OCI-LY7 (cell line): ENCODE results near the gene MTMR2. TPM values are rescaled to one million over a fixed set of nuclear protein-coding genes. Genes with fewer than 3 reads are reported as not detected.

ENCODE experiments used
- BruUV-seq: library from RNA; stranded (reverse); fragments of 400-500 nt; replicated peaks from 2 replicates; lab custom pipeline; 2021; lab: Mats Ljungman, UMichigan
- CTCF ChIA-PET: fragments of 300-600 bp; sonication (Branson Sonifier 250); formaldehyde crosslinking; loops from one replicate; lab custom pipeline; 2022; ENCODE audit warnings: antibody characterized with exemption; ENCODE audit not compliant: unreplicated experiment; lab: Charles Lee
- POLR2A ChIA-PET: fragments of 300-600 bp; sonication (Branson Sonifier 250); formaldehyde crosslinking; loops from one replicate; lab custom pipeline; 2022; ENCODE audit warnings: antibody characterized with exemption; lab: Charles Lee
- DNase-seq: peaks from one replicate; pipeline ENCODE4 v3.0.0-alpha.2; 2015; ENCODE audit warnings: low spot score
- H2AFZ ChIP-seq: fragments of 200-600 bp; sonication (generic), shearing (Covaris generic); 2 replicates; pipeline ENCODE4 v1.6.1; 2014; ENCODE audit warnings: mild to moderate bottlenecking, antibody characterized with exemption, low read length, moderate library complexity
- H3K27ac ChIP-seq: fragments of 200-600 bp; sonication (generic); 2 replicates; pipeline ENCODE4 v1.5.1; 2014; ENCODE audit warnings: mixed run types, low read depth, mild to moderate bottlenecking, moderate library complexity, low read length, inconsistent platforms; ENCODE audit not compliant: poor library complexity, severe bottlenecking
- H3K36me3 ChIP-seq: fragments of 200-600 bp; sonication (generic); 2 replicates; pipeline ENCODE4 v1.6.1; 2014; ENCODE audit warnings: mild to moderate bottlenecking, antibody characterized with exemption, low read length, moderate library complexity, mixed read lengths; ENCODE audit not compliant: insufficient read depth
- H3K4me1 ChIP-seq: fragments of 200-600 bp; sonication (generic); 2 replicates; pipeline ENCODE4 v1.5.1; 2014; ENCODE audit warnings: mild to moderate bottlenecking, low read length; ENCODE audit not compliant: insufficient read depth, poor library complexity, severe bottlenecking
- H3K4me2 ChIP-seq: fragments of 200-600 bp; sonication (generic); 2 replicates; pipeline ENCODE4 v1.6.1; 2014; ENCODE audit warnings: mild to moderate bottlenecking, low read length
- H3K4me3 ChIP-seq: fragments of 200-600 bp; sonication (generic); 2 replicates; pipeline ENCODE4 v1.5.1; 2014; ENCODE audit warnings: mild to moderate bottlenecking, low read depth, low read length; ENCODE audit not compliant: poor library complexity, severe bottlenecking
- H3K79me2 ChIP-seq: fragments of 200-600 bp; sonication (generic); 2 replicates; pipeline ENCODE4 v1.6.1; 2016; ENCODE audit warnings: low read depth, mild to moderate bottlenecking, low read length, moderate library complexity, mixed read lengths; ENCODE audit not compliant: insufficient read depth
- H3K9me2 ChIP-seq: fragments of 200-600 bp; sonication (generic); 2 replicates; pipeline ENCODE4 v1.6.1; 2016; ENCODE audit warnings: mild to moderate bottlenecking, low read length, mixed read lengths; ENCODE audit not compliant: insufficient read depth
- H3K9me3 ChIP-seq: fragments of 200-600 bp; sonication (generic); 2 replicates; pipeline ENCODE4 v1.6.1; 2014; ENCODE audit warnings: mild to moderate bottlenecking, mixed run types, low read length, mixed read lengths
- H4K20me1 ChIP-seq: fragments of 200-600 bp; sonication (generic); 2 replicates; pipeline ENCODE4 v1.6.1; 2014; ENCODE audit warnings: mild to moderate bottlenecking, antibody characterized with exemption, low read length, moderate library complexity, mixed read lengths; ENCODE audit not compliant: insufficient read depth
- EZH2phosphoT487 ChIP-seq: fragments of 200-600 bp; sonication (generic); IDR thresholded peaks from 2 replicates; pipeline ENCODE4 v1.6.1; 2018; ENCODE audit warnings: low read depth, borderline replicate concordance, mild to moderate bottlenecking, mixed run types, antibody characterized with exemption, low read length, moderate library complexity, mixed read lengths
- intact Hi-C: fragments of 100-400 bp; cut with micrococcal nuclease; formaldehyde crosslinking; loops from one replicate; pipeline ENCODE4 v1.10.0; 2022; ENCODE audit not compliant: unreplicated experiment
- total RNA-seq, 2 experiments: library from RNA; depleted of rRNA in 1 of 2; stranded (reverse); fragments of >200 nt in 1 of 2; shearing (Covaris generic) in 1 of 2; gene quantifications; 2 replicates each; pipeline ENCODE4 v1.2.3, GENCODE V29; 2014 to 2022
- TF ChIP-seq, protein P1 (sequence below): fragments of 200-600 bp; sonication (generic); conservative IDR thresholded peaks from 2 replicates; pipeline ENCODE4 v1.5.1; 2014; ENCODE audit warnings: mild to moderate bottlenecking, antibody characterized with exemption, low read length, moderate library complexity, mixed read lengths

MTMR2 gene
- total RNA-seq, 2 experiments from 2014 or later, result 0.79 to 13.0 TPM

DNA sequence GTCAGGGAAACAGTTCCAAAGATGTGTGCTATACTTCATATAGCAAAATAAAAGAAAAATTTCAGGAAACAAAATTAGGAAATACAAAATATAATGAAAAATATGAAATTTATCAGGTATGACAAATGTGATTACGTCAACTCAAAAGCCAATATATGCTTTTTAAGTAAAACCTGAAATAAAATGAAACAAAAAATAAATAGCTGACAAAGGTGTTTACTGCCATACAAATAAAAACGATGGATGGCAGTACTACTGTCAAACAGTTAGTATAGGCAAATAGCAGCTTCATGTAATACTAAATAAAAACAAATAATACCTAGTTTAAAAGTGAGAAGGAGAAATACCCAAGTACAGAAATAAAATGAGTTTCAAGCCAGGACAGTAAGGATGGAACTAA lies 119.9 kb downstream of the MTMR2 start:
- DNase-seq, result no peak
- Histone ChIP-seq H2AFZ (no peak overlapping the region), H3K4me3 (no peak overlapping the region), H3K79me2 (no peaks in the 10 kb centered on the region), H3K36me3 (peaks cover 74% of the 10 kb centered on the region), H3K9me3 (no peaks in the 10 kb centered on the region), H4K20me1 (no peaks in the 10 kb centered on the region), H3K27ac (no peak overlapping the region), H3K4me1 (no peaks in the 10 kb centered on the region), H3K4me2 (no peak overlapping the region), H3K9me2 (no peaks in the 10 kb centered on the region)
- no TSS peak for BruUV-seq
- POLR2A ChIA-PET, result interaction anchor here (0.6 to 1.1 kb wide), 5 partner anchors 12 to 744 kb away, joined by 3 to 4 read pairs (median 3); no protein-coding TSS in a partner anchor
- intact Hi-C loops, result no loop called here
- TF ChIP-seq EZH2phosphoT487, result no peak
- TF ChIP-seq, protein P1, sequence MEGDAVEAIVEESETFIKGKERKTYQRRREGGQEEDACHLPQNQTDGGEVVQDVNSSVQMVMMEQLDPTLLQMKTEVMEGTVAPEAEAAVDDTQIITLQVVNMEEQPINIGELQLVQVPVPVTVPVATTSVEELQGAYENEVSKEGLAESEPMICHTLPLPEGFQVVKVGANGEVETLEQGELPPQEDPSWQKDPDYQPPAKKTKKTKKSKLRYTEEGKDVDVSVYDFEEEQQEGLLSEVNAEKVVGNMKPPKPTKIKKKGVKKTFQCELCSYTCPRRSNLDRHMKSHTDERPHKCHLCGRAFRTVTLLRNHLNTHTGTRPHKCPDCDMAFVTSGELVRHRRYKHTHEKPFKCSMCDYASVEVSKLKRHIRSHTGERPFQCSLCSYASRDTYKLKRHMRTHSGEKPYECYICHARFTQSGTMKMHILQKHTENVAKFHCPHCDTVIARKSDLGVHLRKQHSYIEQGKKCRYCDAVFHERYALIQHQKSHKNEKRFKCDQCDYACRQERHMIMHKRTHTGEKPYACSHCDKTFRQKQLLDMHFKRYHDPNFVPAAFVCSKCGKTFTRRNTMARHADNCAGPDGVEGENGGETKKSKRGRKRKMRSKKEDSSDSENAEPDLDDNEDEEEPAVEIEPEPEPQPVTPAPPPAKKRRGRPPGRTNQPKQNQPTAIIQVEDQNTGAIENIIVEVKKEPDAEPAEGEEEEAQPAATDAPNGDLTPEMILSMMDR, result no peak
- CTCF ChIA-PET, result no interaction called here

DNA sequence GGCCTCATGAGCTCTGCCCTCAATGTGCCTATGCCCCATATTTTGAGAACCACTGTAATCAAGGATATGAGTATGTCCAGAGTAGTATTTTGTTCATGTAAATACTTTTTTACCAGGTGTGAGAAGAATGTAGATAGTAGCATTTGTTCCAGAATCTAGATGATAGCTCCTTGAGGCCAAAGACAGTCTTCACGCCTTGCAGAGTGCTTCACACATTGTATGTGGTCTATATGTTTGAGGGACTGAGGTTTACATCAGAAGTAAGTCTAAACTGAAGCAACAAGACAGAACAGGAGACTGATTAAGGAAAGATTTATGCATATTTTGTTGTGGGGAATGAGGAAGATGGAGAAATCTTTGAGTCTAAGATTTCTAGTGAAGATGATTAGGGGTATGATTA lies 121.1 kb downstream of the MTMR2 start:
- BruUV-seq, result no TSS peak
- H4K20me1 ChIP-seq, result no peaks in the 10 kb centered on the region
- CTCF ChIA-PET, result interaction anchor here (0.6 kb wide), 1 partner anchor 9 kb away, joined by 3 read pairs; no protein-coding TSS in a partner anchor

DNA sequence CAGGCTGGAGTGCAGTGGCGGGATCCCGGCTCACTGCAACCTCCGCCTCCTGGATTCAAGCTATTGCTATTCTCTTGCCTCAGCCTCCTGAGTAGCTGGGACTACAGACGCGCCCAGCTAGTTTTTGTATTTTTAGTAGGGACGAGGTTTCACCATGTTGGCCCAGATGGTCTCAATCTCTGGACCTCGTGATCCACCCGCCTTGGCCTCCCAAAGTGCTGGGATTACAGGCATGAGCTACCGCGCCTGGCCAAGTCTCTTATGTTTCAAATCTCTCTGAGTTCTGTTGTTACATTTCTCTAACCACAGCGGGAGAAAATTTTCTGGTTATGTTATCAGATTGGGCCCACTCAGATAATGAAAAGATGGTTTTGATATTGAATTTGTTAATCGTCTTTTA lies 123.5 kb downstream of the MTMR2 start:
- ChIA-PET CTCF (no interaction called here), POLR2A (interaction anchor here (2.7 kb wide), 1 partner anchor 9 kb away, joined by 7 read pairs; no protein-coding TSS in a partner anchor)
- Histone ChIP-seq H3K27ac (no peak overlapping the region), H4K20me1 (no peaks in the 10 kb centered on the region), H3K4me3 (no peak overlapping the region), H3K79me2 (peaks cover 25% of the 10 kb centered on the region), H2AFZ (no peak overlapping the region), H3K36me3 (peaks cover 64% of the 10 kb centered on the region), H3K9me2 (no peaks in the 10 kb centered on the region), H3K9me3 (no peaks in the 10 kb centered on the region), H3K4me2 (no peak overlapping the region), H3K4me1 (no peaks in the 10 kb centered on the region)
- DNase-seq, result no peak
- intact Hi-C loops, result no loop called here
- no TSS peak for BruUV-seq
- TF ChIP-seq, protein P1, result no peak
- no peak for TF ChIP-seq EZH2phosphoT487

More for the DNA sequence above, 121.1 kb downstream of the MTMR2 start:
- POLR2A ChIA-PET, result interaction anchor here (0.6 to 2.7 kb wide), 2 partner anchors 12 to 54 kb away, joined by 3 to 7 read pairs; no protein-coding TSS in a partner anchor
- Histone ChIP-seq H3K4me3 (no peak overlapping the region), H3K4me2 (no peak overlapping the region), H3K79me2 (peaks cover 10% of the 10 kb centered on the region), H3K36me3 (peaks cover 75% of the 10 kb centered on the region), H3K4me1 (no peaks in the 10 kb centered on the region), H3K9me2 (no peaks in the 10 kb centered on the region), H3K27ac (no peak overlapping the region), H3K9me3 (no peaks in the 10 kb centered on the region), H2AFZ (no peak overlapping the region)
- no peak for DNase-seq
- no peak for TF ChIP-seq EZH2phosphoT487
- TF ChIP-seq, protein P1, result no peak
- intact Hi-C loops, result no loop called here
